T47D (cell line): Measurements from ENCODE around the gene HTR4.

Experiments used
- DNase-seq, 2 experiments: peaks; one replicate each; pipeline versions ENCODE4 v3.0.0 to v3.0.0-alpha.2; 2011 to 2012; ENCODE audit warnings: low read depth in 1 of 2, low spot score in 1 of 2
- JUND ChIP-seq: IDR thresholded peaks from 2 replicates; pipeline ENCODE4 v1.6.1; 2012; ENCODE audit warnings: low read depth
- in situ Hi-C: cut with HindIII; loops from 2 replicates; pipeline ENCODE4 v1.10.0; 2016; ENCODE audit warnings: low sequenced_read_pairs, low pct_unique_long_range_greater_than_20kb

The HTR4 gene

DNA sequence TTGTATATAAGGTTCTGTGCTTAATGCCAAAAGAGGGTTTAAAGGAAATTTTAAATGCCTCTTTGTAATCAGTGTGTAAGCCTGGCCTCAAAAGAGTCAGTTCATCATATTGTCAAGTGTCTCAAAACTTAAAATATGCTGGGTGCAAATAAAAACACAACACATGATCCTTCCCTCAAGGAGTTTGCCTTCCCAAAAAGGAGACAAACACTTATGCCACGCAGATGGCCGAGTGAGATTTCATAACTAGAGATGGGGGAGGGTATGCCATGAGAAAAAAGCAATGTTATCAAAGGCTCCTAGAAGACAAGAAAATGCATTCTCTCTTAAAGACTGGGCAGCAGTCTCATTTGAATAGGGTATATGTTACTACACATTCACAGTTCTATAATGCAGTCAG lies 215.4 kb downstream of the HTR4 start:
- DNase-seq = no peak
- in situ Hi-C loops = no loop called here
- no peak for TF ChIP-seq JUND

DNA sequence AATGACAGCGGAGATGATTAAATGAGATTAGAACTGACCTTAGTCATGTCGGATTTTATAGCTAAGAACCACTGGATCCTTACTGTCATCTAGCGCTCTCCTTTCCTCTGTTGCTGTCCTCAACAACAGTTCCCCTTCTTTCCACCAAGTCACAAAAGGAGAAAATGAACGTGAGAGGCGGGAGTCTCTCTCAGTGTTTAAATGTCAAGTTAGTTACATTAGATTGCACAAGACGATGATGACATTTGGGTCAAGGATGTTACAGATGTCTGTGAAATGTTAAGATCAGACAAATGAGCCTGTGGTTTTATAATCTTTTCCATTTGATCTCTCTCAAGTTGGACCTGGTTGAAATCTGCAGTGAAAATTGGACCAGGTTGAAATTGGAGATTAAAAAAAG lies 217.1 kb downstream of the HTR4 start:
- no peak for TF ChIP-seq JUND
- in situ Hi-C loops = no loop called here
- DNase-seq = no peak

DNA sequence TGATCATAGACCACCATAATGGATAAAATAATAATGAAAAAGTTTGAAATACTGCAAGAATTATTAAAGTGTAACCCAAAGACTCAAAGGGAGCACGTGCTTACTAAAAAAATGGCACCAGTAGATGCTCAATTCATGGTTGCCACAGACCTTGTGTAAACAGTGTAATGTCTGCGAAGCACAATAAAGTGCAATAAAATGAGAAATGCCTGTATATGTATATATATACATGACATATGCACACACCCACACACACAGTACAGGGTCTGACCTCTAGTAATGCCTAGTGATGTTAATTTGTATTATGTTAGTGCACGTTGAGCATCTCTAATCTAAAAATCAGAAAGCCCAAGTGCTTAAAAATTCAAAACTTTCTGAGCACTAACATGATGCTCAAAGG lies 218.3 kb downstream of the HTR4 start:
- DNase-seq = no peak
- TF ChIP-seq JUND = no peak
- in situ Hi-C loops = no loop called here

DNA sequence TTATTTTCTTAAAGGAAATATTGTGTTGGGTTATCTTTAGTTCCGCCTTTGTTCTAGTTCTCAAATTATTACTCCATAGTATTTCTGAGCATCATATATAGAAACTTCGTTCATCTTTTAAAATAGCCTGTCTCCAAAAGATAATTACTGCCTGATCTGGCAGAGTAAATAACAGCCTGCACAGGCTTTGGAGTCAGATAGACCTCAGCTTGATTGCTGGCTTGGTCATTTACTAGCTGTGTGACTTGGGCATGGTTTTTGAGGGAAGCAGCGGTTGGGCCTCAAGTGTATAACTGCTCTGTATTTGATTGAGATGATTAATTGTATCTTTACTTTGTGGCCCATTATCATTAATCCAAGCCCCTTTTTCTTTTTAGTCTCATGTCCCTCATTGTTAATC lies 220.5 kb downstream of the HTR4 start:
- DNase-seq = no peak
- no peak for TF ChIP-seq JUND
- in situ Hi-C loops = no loop called here
